Activated T-cell treated with anti-CD3 and anti-CD28 coated beads, Interleukin-2, amount 50 U/mL, for 72 hours (primary cell): Measurements from ENCODE around the gene PPARGC1A. TPM values are rescaled to one million over a fixed set of nuclear protein-coding genes. Genes with fewer than 3 reads are reported as not detected.

Source experiments
- ATAC-seq, 2 donors: fragments of 150-1000 bp; cut with Tn5 transposase; replicated peaks in 1 of 2; 2 replicates each; pipeline ENCODE4 v1.10.0; 2021; ENCODE audit warnings: moderate library complexity in 2 of 2, mild to moderate bottlenecking in 1 of 2
- DNase-seq, 2 donors: peaks; one replicate each; pipeline ENCODE4 v3.0.0; 2021 to 2022; ENCODE audit warnings: mixed read lengths in 1 of 2
- H3K27ac Mint-ChIP-seq: one replicate; pipeline ENCODE4 v1.8.0; 2022; ENCODE audit warnings: mild to moderate bottlenecking, moderate library complexity, mixed read lengths
- H3K27me3 Mint-ChIP-seq: one replicate; pipeline ENCODE4 v1.8.0; 2022; ENCODE audit warnings: low read depth, mixed read lengths
- H3K36me3 Mint-ChIP-seq, 2 donors: one replicate each; pipeline ENCODE4 v1.8.0; 2022; ENCODE audit warnings: mixed read lengths in 2 of 2, mild to moderate bottlenecking in 1 of 2; ENCODE audit not compliant: insufficient read depth in 2 of 2
- H3K4me1 Mint-ChIP-seq: one replicate; pipeline ENCODE4 v1.8.0; 2022; ENCODE audit warnings: low read depth, mixed read lengths
- H3K4me3 Mint-ChIP-seq, 2 donors: one replicate each; pipeline ENCODE4 v1.8.0; 2022; ENCODE audit warnings: mild to moderate bottlenecking in 2 of 2, mixed read lengths in 2 of 2, moderate library complexity in 2 of 2
- H3K9me3 Mint-ChIP-seq, 2 donors: one replicate each; pipeline ENCODE4 v1.8.0; 2022; ENCODE audit warnings: mixed read lengths in 2 of 2
- total RNA-seq, 2 donors: library from RNA; stranded (reverse); gene quantifications; one replicate each; pipeline ENCODE4 v1.2.3, GENCODE V29; 2022

Gene PPARGC1A
- total RNA-seq: not detected

- DNase-seq (no peak), ATAC-seq (peak in 1 of 2 donors; percentile 42)
- Mint-ChIP-seq H3K4me1 (peaks cover 19% of the 10 kb centered on the region), H3K36me3 (no peaks in the 10 kb centered on the region), H3K27me3 (peaks cover 29% of the 10 kb centered on the region), H3K4me3 (peak within 1 kb of the TSS; percentile 58 to 64), H3K27ac (no peak within 1 kb of the TSS), H3K9me3 (no peaks in the 10 kb centered on the region)
These were observed at the start of gene PPARGC1A for GRCh38 chr4:23889814-23890341. Gene PPARGC1A (minus strand): TSS chr4:23890047. CDS start chr4:23889957, 90 bp downstream.

GRCh38 chr4:23938796-23939195 lies 48.9 kb upstream of the PPARGC1A start:
- no peaks in the 10 kb centered on the region for H3K27me3 Mint-ChIP-seq
- H3K4me3 Mint-ChIP-seq: no peak overlapping the region
- H3K9me3 Mint-ChIP-seq: peaks cover 3% of the 10 kb centered on the region in 2 donors
- H3K36me3 Mint-ChIP-seq: no peaks in the 10 kb centered on the region
- H3K4me1 Mint-ChIP-seq: no peaks in the 10 kb centered on the region
- ATAC-seq (no peak), DNase-seq (no peak)
- no peak overlapping the region for H3K27ac Mint-ChIP-seq

GRCh38 chr4:23937173-23937572 lies 47.3 kb upstream of the PPARGC1A start:
- Mint-ChIP-seq H3K4me3 (no peak overlapping the region), H3K27ac (no peak overlapping the region), H3K4me1 (no peaks in the 10 kb centered on the region), H3K36me3 (no peaks in the 10 kb centered on the region), H3K9me3 (peaks cover 3% of the 10 kb centered on the region in 2 donors), H3K27me3 (no peaks in the 10 kb centered on the region)
- ATAC-seq: no peak
- DNase-seq: no peak

- DNase-seq: no peak
- Mint-ChIP-seq H3K9me3 (peaks cover 3% of the 10 kb centered on the region in 2 donors), H3K27me3 (no peaks in the 10 kb centered on the region), H3K27ac (no peak overlapping the region), H3K36me3 (no peaks in the 10 kb centered on the region), H3K4me1 (no peaks in the 10 kb centered on the region), H3K4me3 (no peak overlapping the region)
- no peak for ATAC-seq
These were observed 45.1 kb upstream of the PPARGC1A start for GRCh38 chr4:23934915-23935314.

GRCh38 chr4:23934223-23934622 lies 44.4 kb upstream of the PPARGC1A start:
- ATAC-seq (no peak), DNase-seq (no peak)
- Mint-ChIP-seq H3K27ac (no peak overlapping the region), H3K36me3 (no peaks in the 10 kb centered on the region), H3K9me3 (peaks cover 3% of the 10 kb centered on the region in 2 donors), H3K4me1 (no peaks in the 10 kb centered on the region), H3K4me3 (no peak overlapping the region), H3K27me3 (no peaks in the 10 kb centered on the region)

- ATAC-seq (no peak), DNase-seq (no peak)
- no peak overlapping the region for H3K27ac Mint-ChIP-seq
- no peaks in the 10 kb centered on the region for H3K27me3 Mint-ChIP-seq
- H3K4me1 Mint-ChIP-seq: no peaks in the 10 kb centered on the region
- H3K36me3 Mint-ChIP-seq: no peaks in the 10 kb centered on the region
- H3K4me3 Mint-ChIP-seq: no peak overlapping the region
- peaks cover 3% of the 10 kb centered on the region in 2 donors for H3K9me3 Mint-ChIP-seq
These were observed 43.1 kb upstream of the PPARGC1A start for GRCh38 chr4:23932901-23933308.

GRCh38 chr4:23932186-23932585 lies 42.3 kb upstream of the PPARGC1A start:
- H3K4me1 Mint-ChIP-seq: no peaks in the 10 kb centered on the region
- DNase-seq (no peak), ATAC-seq (no peak)
- no peak overlapping the region for H3K27ac Mint-ChIP-seq
- H3K27me3 Mint-ChIP-seq: no peaks in the 10 kb centered on the region
- H3K4me3 Mint-ChIP-seq: no peak overlapping the region
- H3K9me3 Mint-ChIP-seq: peaks cover 0 to 2% of the 10 kb centered on the region in 2 donors
- no peaks in the 10 kb centered on the region for H3K36me3 Mint-ChIP-seq

GRCh38 chr4:23931489-23931830 lies 41.6 kb upstream of the PPARGC1A start:
- DNase-seq (no peak), ATAC-seq (no peak)
- H3K27me3 Mint-ChIP-seq: no peaks in the 10 kb centered on the region
- H3K9me3 Mint-ChIP-seq: peaks cover under 1 to 6% of the 10 kb centered on the region in 2 donors
- no peak overlapping the region for H3K4me3 Mint-ChIP-seq
- H3K27ac Mint-ChIP-seq: no peak overlapping the region
- H3K36me3 Mint-ChIP-seq: no peaks in the 10 kb centered on the region
- H3K4me1 Mint-ChIP-seq: no peaks in the 10 kb centered on the region

- ATAC-seq (no peak), DNase-seq (no peak)
- H3K36me3 Mint-ChIP-seq: no peaks in the 10 kb centered on the region
- no peak overlapping the region for H3K4me3 Mint-ChIP-seq
- peaks cover 4 to 8% of the 10 kb centered on the region in 2 donors for H3K9me3 Mint-ChIP-seq
- H3K4me1 Mint-ChIP-seq: no peaks in the 10 kb centered on the region
- no peaks in the 10 kb centered on the region for H3K27me3 Mint-ChIP-seq
- H3K27ac Mint-ChIP-seq: no peak overlapping the region
These were observed 41.1 kb upstream of the PPARGC1A start for GRCh38 chr4:23930750-23931488.

- Mint-ChIP-seq H3K4me1 (no peaks in the 10 kb centered on the region), H3K27me3 (no peaks in the 10 kb centered on the region), H3K9me3 (peaks cover 7 to 8% of the 10 kb centered on the region in 2 donors), H3K27ac (no peak overlapping the region), H3K36me3 (no peaks in the 10 kb centered on the region), H3K4me3 (no peak overlapping the region)
- no peak for DNase-seq
- ATAC-seq: no peak
These were observed 39.4 kb upstream of the PPARGC1A start for GRCh38 chr4:23929248-23929647.

GRCh38 chr4:23924556-23924955 lies 34.7 kb upstream of the PPARGC1A start:
- ATAC-seq (no peak), DNase-seq (no peak)
- Mint-ChIP-seq H3K36me3 (no peaks in the 10 kb centered on the region), H3K4me1 (no peaks in the 10 kb centered on the region), H3K4me3 (no peak overlapping the region), H3K9me3 (peaks cover 6 to 7% of the 10 kb centered on the region in 2 donors), H3K27me3 (no peaks in the 10 kb centered on the region), H3K27ac (no peak overlapping the region)

GRCh38 chr4:23923840-23924239 lies 34.0 kb upstream of the PPARGC1A start:
- Mint-ChIP-seq H3K4me3 (no peak overlapping the region), H3K9me3 (peaks cover 6 to 7% of the 10 kb centered on the region in 2 donors), H3K4me1 (no peaks in the 10 kb centered on the region)

GRCh38 chr4:23923141-23923540 lies 33.3 kb upstream of the PPARGC1A start:
- H3K4me1 Mint-ChIP-seq: no peaks in the 10 kb centered on the region
- ATAC-seq: no peak
- H3K9me3 Mint-ChIP-seq: peaks cover 6 to 7% of the 10 kb centered on the region in 2 donors
- no peak for DNase-seq
- H3K4me3 Mint-ChIP-seq: no peak overlapping the region
- no peaks in the 10 kb centered on the region for H3K27me3 Mint-ChIP-seq
- H3K36me3 Mint-ChIP-seq: no peaks in the 10 kb centered on the region
- no peak overlapping the region for H3K27ac Mint-ChIP-seq

More at GRCh38 chr4:23923840-23924239, 34.0 kb upstream of the PPARGC1A start:
- DNase-seq (no peak), ATAC-seq (no peak)
- no peak overlapping the region for H3K27ac Mint-ChIP-seq
- no peaks in the 10 kb centered on the region for H3K27me3 Mint-ChIP-seq
- H3K36me3 Mint-ChIP-seq: no peaks in the 10 kb centered on the region
